ENCODE measurements around the gene NDUFA11. TPM values are rescaled to one million over a fixed set of nuclear protein-coding genes. Genes with fewer than 3 reads are reported as not detected.
"Not testable (repeated sequence)": the region's sequence is repeated elsewhere in the genome, so short reads cannot be mapped to it uniquely, and the experiment has no call there.

NDUFA11 gene
- total RNA-seq, 1 experiment from 2014 or later: 244 TPM

DNA sequence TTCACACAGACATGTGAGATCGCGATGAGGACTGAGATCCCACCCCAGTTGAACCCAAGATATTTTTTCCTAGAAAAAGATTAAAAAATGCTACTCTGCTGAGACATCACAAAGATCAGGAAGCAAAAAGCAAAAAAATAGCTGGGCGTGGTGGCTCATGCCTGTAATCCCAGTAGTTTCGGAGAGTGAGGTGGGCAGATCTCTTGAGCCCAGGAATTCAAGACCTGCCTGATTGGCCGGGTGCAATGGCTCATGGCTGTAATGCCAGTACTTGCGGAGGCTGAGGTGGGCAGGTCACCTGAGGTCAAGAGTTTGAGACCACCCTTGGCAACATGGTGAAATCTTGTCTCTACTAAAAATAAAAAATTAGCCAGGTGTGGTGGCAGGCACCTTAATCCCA lies 53.4 kb downstream of the NDUFA11 start:
- DNase-seq: no peak
- Histone ChIP-seq H3K4me3 (ENCODE audit: insufficient read depth, low read depth, low read length) (no peak overlapping the region), H3K36me3 (replicated peaks; ENCODE audit: control insufficient read depth, insufficient read depth, low read length) (no peaks in the 10 kb centered on the region), H3K27me3 (ENCODE audit: control insufficient read depth, insufficient read depth, low read length) (no peaks in the 10 kb centered on the region)

DNA sequence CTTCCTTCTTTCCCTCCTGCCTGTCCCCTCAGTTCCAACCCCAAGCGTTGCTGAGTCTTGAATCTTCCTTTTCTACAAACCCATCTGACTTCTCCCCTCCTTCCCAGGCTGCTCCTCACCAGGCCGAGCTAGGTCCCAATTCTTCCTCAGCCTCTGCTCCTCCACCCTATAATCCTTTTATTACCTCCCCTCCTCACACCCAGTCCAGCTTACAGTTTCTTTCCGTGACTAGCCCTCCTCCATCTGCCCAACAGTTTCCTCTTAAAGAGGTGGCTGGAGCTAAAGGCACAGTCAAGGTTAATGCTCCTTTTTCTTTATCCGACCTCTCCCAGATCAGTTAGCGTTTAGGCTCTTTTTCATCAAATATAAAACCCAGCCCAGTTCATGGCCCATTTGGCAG lies 55.0 kb downstream of the NDUFA11 start:
- not testable (repeated sequence) for H3K36me3 ChIP-seq (replicated peaks; ENCODE audit: control insufficient read depth, insufficient read depth, low read length); DNase-seq; H3K27me3 ChIP-seq (ENCODE audit: control insufficient read depth, insufficient read depth, low read length); H3K4me3 ChIP-seq (ENCODE audit: insufficient read depth, low read depth, low read length)

GRCh38 chr19:5847846-5848245 lies 55.7 kb downstream of the NDUFA11 start:
- H3K4me3 ChIP-seq (ENCODE audit: insufficient read depth, low read depth, low read length); H3K27me3 ChIP-seq (ENCODE audit: control insufficient read depth, insufficient read depth, low read length); DNase-seq; H3K36me3 ChIP-seq (replicated peaks; ENCODE audit: control insufficient read depth, insufficient read depth, low read length): not testable (repeated sequence)

Other genes starting within 250 kb of the NDUFA11 start
- gene MICOS13, start 223.3 kb downstream of the NDUFA11 start, total RNA-seq (2014; rRNA removed; shearing (Covaris generic)): 53.1 and 71.4 TPM in 2 replicates
- gene HSD11B1L, start 222.8 kb downstream of the NDUFA11 start, total RNA-seq (2014; rRNA removed; shearing (Covaris generic)): 12.0 and 16.2 TPM in 2 replicates
- 1,318 and 1,675 TPM in 2 replicates for gene RPL36, start 213.5 kb downstream of the NDUFA11 start, total RNA-seq (2014; rRNA removed; shearing (Covaris generic))
- 119 and 126 TPM in 2 replicates for gene LONP1, start 183.6 kb downstream of the NDUFA11 start, total RNA-seq (2014; rRNA removed; shearing (Covaris generic))
- gene CATSPERD, start 183.2 kb downstream of the NDUFA11 start, total RNA-seq (2014; rRNA removed; shearing (Covaris generic)): 0.03 TPM in 1 of 2 replicates, not detected in the other
- 1.5 and 2.2 TPM in 2 replicates for gene PRR22, start 119.0 kb downstream of the NDUFA11 start, total RNA-seq (2014; rRNA removed; shearing (Covaris generic))
- gene DUS3L, start 112.6 kb downstream of the NDUFA11 start, total RNA-seq (2014; rRNA removed; shearing (Covaris generic)): 50.8 and 52.4 TPM in 2 replicates
- gene NRTN, start 98.7 kb downstream of the NDUFA11 start, total RNA-seq (2014; rRNA removed; shearing (Covaris generic)): 8.5 and 8.7 TPM in 2 replicates
- gene FUT6, start 64.1 kb downstream of the NDUFA11 start, total RNA-seq (2014; rRNA removed; shearing (Covaris generic)): not detected in 2 replicates
- gene FUT3, start 52.3 kb downstream of the NDUFA11 start, total RNA-seq (2014; rRNA removed; shearing (Covaris generic)): not detected in 2 replicates
- gene FUT5, start 33.2 kb downstream of the NDUFA11 start, total RNA-seq (2014; rRNA removed; shearing (Covaris generic)): 0.18 TPM in 1 of 2 replicates, not detected in the other
- 2.1 and 3.5 TPM in 2 replicates for gene VMAC, start 1.1 kb upstream of the NDUFA11 start, total RNA-seq (2014; rRNA removed; shearing (Covaris generic))
- gene CAPS, start 10.5 kb upstream of the NDUFA11 start, total RNA-seq (2014; rRNA removed; shearing (Covaris generic)): 2.2 and 2.7 TPM in 2 replicates
- 73.7 and 79.7 TPM in 2 replicates for gene RANBP3, start 74.3 kb upstream of the NDUFA11 start, total RNA-seq (2014; rRNA removed; shearing (Covaris generic))
- gene RFX2, start 206.7 kb upstream of the NDUFA11 start, total RNA-seq (2014; rRNA removed; shearing (Covaris generic)): 2.9 and 3.8 TPM in 2 replicates
- gene ACSBG2, start 231.9 kb upstream of the NDUFA11 start, total RNA-seq (2014; rRNA removed; shearing (Covaris generic)): not detected in 2 replicates

All from H7 (cell line).